Naive thymus-derived CD8-positive, alpha-beta T cell (primary cell): ENCODE measurements around the gene LRRC45. TPM values are rescaled to one million over a fixed set of nuclear protein-coding genes. Genes with fewer than 3 reads are reported as not detected.

ENCODE experiments used
- ATAC-seq, 2 donors: fragments of 150-1000 bp; cut with Tn5 transposase in 1 of 2; sonication (Bioruptor Pico), chemical (Tn5 transposase) in 1 of 2; 1 replicate in 1 of 2; 2 replicates in 1 of 2; pipeline ENCODE4 v1.10.0; 2021; ENCODE audit warnings: mild to moderate bottlenecking in 2 of 2, moderate library complexity in 2 of 2
- POLR2A ChIA-PET: fragments of 350-600 bp; sonication (Branson Sonifier 250); formaldehyde crosslinking; loops from one replicate; lab custom pipeline; 2021; ENCODE audit warnings: antibody characterized with exemption; lab: Charles Lee
- DNase-seq, 10 donors: peaks; one replicate each; pipeline versions ENCODE4 v3.0.0 to v3.0.0-alpha.2; 2020 to 2022
- H3K27ac Mint-ChIP-seq, 10 donors: one replicate each; pipeline ENCODE4 v1.8.0; 2020 to 2022; ENCODE audit warnings: mild to moderate bottlenecking in 10 of 10, mixed read lengths in 10 of 10, moderate library complexity in 4 of 10, inconsistent platforms in 1 of 10
- H3K27me3 Mint-ChIP-seq, 5 donors: one replicate each; pipeline ENCODE4 v1.8.0; 2021 to 2022; ENCODE audit warnings: mixed read lengths in 5 of 5
- H3K36me3 Mint-ChIP-seq, 3 donors: one replicate each; pipeline ENCODE4 v1.8.0; 2020 to 2022; ENCODE audit warnings: mixed read lengths in 3 of 3, mild to moderate bottlenecking in 2 of 3, inconsistent platforms in 1 of 3
- H3K4me1 Mint-ChIP-seq, 4 donors: one replicate each; pipeline ENCODE4 v1.8.0; 2021 to 2022; ENCODE audit warnings: mixed read lengths in 4 of 4
- H3K4me3 Mint-ChIP-seq, 10 donors: one replicate each; pipeline ENCODE4 v1.8.0; 2020 to 2022; ENCODE audit warnings: mild to moderate bottlenecking in 10 of 10, mixed read lengths in 10 of 10, moderate library complexity in 6 of 10, inconsistent platforms in 1 of 10
- H3K9me3 Mint-ChIP-seq, 9 donors: one replicate each; pipeline ENCODE4 v1.8.0; 2020 to 2022; ENCODE audit warnings: mixed read lengths in 9 of 9, mild to moderate bottlenecking in 3 of 9, inconsistent platforms in 1 of 9, moderate library complexity in 1 of 9
- polyA plus RNA-seq, 3 donors: library from polyadenylated mRNA; unstranded; fragments of 300-500 nt; fragmentation: Illumina TruSeq; gene quantifications; one replicate each; pipeline ENCODE4 v1.2.3, GENCODE V29; 2021
- total RNA-seq, 8 experiments: library from RNA in 2 of 8; stranded (reverse) in 2 of 8; gene quantifications; one replicate each; pipeline ENCODE4 v1.2.3 and lab custom pipeline; 2021 to 2026

The LRRC45 gene
- total and polyA plus RNA-seq, 5 experiments from 2014 or later, result 2.7 to 12.5 (median 6.0) TPM

GRCh38 chr17:82028246-82028645 lies 5.1 kb downstream of the LRRC45 start:
- DNase-seq (no peak), ATAC-seq (no peak)
- Mint-ChIP-seq H3K27me3 (no peaks in the 10 kb centered on the region), H3K4me1 (peaks cover 10 to 20% (median 15%) of the 10 kb centered on the region in 4 donors), H3K4me3 (peak overlapping the region in 1 of 10 donors; percentile 6), H3K36me3 (no peaks in the 10 kb centered on the region), H3K27ac (no peak overlapping the region), H3K9me3 (no peaks in the 10 kb centered on the region)
- POLR2A ChIA-PET, result interaction anchor here (0.7 to 1.3 kb wide), 2 partner anchors 60 to 127 kb away, joined by 3 to 4 read pairs; no protein-coding TSS in a partner anchor

GRCh38 chr17:82028966-82029365 lies 5.9 kb downstream of the LRRC45 start:
- no peak for DNase-seq
- POLR2A ChIA-PET, result interaction anchor here (1.3 kb wide), 1 partner anchor 61 kb away, joined by 4 read pairs; no protein-coding TSS in a partner anchor
- no peak for ATAC-seq
- Mint-ChIP-seq H3K27me3 (no peaks in the 10 kb centered on the region), H3K36me3 (no peaks in the 10 kb centered on the region), H3K27ac (no peak overlapping the region), H3K4me3 (peak overlapping the region in 3 of 10 donors; percentile 10 to 77 (median 59)), H3K9me3 (no peaks in the 10 kb centered on the region), H3K4me1 (peaks cover 9 to 15% (median 11%) of the 10 kb centered on the region in 4 donors)

DNA sequence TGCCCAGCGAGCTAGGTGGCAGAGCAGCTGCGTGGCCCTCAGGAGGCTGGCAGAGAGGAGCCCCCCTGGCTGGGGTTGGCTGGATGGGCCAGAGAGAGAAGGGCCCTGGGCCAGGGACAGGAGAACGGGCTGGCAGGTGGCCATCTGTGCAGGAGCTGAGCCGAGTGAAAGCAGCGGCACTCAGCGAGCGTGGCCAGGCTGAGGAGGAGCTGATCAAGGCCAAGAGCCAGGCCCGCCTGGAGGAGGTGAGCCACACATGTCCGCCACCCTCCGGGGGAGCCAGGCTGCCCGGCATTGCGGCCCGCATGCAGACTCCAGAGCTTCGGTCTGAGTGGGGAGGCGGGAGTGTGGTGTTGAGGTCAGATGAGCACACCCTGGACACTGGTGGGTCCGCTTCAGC lies 6.3 kb downstream of the LRRC45 start:
- Mint-ChIP-seq H3K4me3 (peak overlapping the region in 9 of 10 donors; percentile 10 to 77 (median 59)), H3K4me1 (peaks cover 9 to 13% (median 10%) of the 10 kb centered on the region in 4 donors), H3K36me3 (no peaks in the 10 kb centered on the region), H3K9me3 (no peaks in the 10 kb centered on the region), H3K27me3 (no peaks in the 10 kb centered on the region), H3K27ac (peak overlapping the region in 1 of 10 donors; percentile 36)
- ATAC-seq, result no peak
- POLR2A ChIA-PET, result interaction anchor here (1.2 kb wide), 1 partner anchor 125 kb away, joined by 3 read pairs; no protein-coding TSS in a partner anchor
- no peak for DNase-seq

- Mint-ChIP-seq H3K36me3 (peaks cover 0 to under 1% (median 0%) of the 10 kb centered on the region in 3 donors), H3K27me3 (no peaks in the 10 kb centered on the region), H3K4me3 (peak overlapping the region in 3 of 10 donors; percentile 47 to 88 (median 59)), H3K4me1 (peaks cover 10 to 13% (median 11%) of the 10 kb centered on the region in 4 donors), H3K9me3 (no peaks in the 10 kb centered on the region), H3K27ac (no peak overlapping the region)
- POLR2A ChIA-PET, result interaction anchor here (0.5 to 2.0 kb wide), 15 partner anchors 13 to 581 kb away, joined by 3 to 9 read pairs (median 3); partner anchors contain the start of genes CD7, DUS1L and FASN
- DNase-seq (peak in 1 of 10 donors; percentile 33), ATAC-seq (peak in 1 of 2 donors; percentile 2)
Observed at GRCh38 chr17:82029990-82030469, 6.9 kb downstream of the LRRC45 start.

GRCh38 chr17:82030470-82031302 lies 7.6 kb downstream of the LRRC45 start:
- POLR2A ChIA-PET, result interaction anchor here (0.5 to 2.0 kb wide), 16 partner anchors 12 to 580 kb away, joined by 3 to 9 read pairs (median 3); partner anchors contain the start of genes CD7, DUS1L and FASN
- DNase-seq, result peak; percentile 65 to 87 (median 80)
- Mint-ChIP-seq H3K27me3 (no peaks in the 10 kb centered on the region), H3K4me3 (peak overlapping the region; percentile 74 to 94 (median 84)), H3K36me3 (peaks cover 0 to 4% (median 3%) of the 10 kb centered on the region in 3 donors), H3K9me3 (no peaks in the 10 kb centered on the region), H3K4me1 (peaks cover 10 to 19% (median 17%) of the 10 kb centered on the region in 4 donors), H3K27ac (peak overlapping the region in 3 of 10 donors; percentile 28 to 77 (median 49))
- peak; percentile 80 to 85 for ATAC-seq

DNA sequence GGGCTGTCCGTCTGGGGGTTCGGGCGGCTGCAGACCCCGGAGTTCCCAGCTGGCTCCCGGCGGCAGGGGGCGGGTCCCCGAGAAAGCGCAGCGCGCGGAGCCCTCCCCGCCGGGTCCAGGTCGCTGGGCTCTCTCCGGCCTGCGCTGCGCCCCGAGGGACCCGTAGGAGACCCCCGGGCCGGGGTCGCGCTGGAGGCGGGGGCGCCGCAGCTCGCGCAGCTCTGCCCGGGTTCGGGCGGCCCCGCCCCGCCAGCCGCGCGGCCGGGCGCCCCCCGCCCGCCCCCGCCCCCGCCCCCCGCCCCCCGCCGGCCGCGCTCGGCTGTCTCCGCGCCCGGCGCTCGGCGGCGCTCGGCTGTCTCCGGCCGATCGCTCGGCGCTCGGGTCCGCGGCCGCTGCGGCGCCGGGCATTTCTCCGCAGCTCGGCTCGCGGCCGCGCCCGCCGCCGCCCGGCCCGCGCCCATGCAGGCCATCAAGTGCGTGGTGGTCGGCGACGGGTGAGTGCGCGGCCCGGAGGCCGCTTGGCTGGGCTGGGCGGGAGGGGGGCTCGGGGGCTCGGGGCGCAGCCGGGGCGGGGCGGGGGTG lies 8.3 kb downstream of the LRRC45 start, which contains the start of gene RAC3:
Gene RAC3, plus strand, starts transcription at position 376 of the 582 bp plus-strand sequence. Its CDS starts 84 bp downstream, at position 460.
- ATAC-seq, result peak; percentile 7 to 26
- Mint-ChIP-seq H3K36me3 (peaks cover 0 to 4% (median 3%) of the 10 kb centered on the region in 3 donors), H3K27me3 (no peaks in the 10 kb centered on the region), H3K4me1 (peaks cover 7 to 26% (median 23%) of the 10 kb centered on the region in 4 donors), H3K9me3 (no peaks in the 10 kb centered on the region), H3K4me3 (peak within 1 kb of the TSS; percentile 74 to 94 (median 84)), H3K27ac (peak within 1 kb of the TSS in 3 of 10 donors; percentile 28 to 77 (median 49))
- no peak for DNase-seq
- POLR2A ChIA-PET, result interaction anchor here (1.4 to 2.0 kb wide), 4 partner anchors 66 to 121 kb away, joined by 7 to 9 read pairs (median 7); partner anchors contain the start of gene FASN

DNA sequence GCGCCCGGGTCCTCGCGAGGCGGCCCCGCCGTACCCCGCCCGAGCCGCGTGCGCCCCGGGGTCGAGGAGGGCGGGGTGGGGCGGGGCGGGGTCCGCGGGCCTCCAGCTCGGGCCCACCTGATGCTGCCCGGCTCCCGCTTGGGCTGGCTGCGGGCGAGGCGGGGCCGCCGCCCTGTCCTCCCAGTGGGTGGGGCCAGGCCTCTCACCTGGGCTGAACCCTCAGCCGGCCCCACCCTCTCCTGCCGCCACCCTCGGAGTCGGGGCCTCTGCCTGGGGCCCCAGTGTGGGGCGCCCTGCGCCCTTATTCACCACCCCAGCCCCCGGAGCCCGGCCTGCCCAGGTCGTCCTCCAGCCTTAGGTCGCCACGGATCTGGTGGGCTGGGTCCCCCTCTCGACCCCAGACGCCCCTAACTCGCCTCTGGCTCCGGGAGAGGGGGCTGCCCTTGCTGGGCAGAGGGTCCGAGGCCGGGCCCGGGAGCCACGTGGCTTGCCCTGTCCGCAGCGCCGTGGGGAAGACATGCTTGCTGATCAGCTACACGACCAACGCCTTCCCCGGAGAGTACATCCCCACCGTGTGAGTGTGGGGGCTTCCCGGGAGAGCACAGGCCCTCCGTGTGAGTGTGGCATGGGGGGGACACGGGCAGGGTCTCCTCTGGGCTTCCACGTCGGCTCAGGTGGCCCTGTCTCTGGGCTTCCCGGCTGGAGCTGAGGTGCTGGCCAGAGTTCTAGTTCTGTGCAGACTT lies 9.0 kb downstream of the LRRC45 start:
- Mint-ChIP-seq H3K4me1 (peaks cover 7 to 26% (median 24%) of the 10 kb centered on the region in 4 donors), H3K27me3 (no peaks in the 10 kb centered on the region), H3K4me3 (peak overlapping the region in 8 of 10 donors; percentile 36 to 74 (median 56)), H3K36me3 (peaks cover 0 to 4% (median 3%) of the 10 kb centered on the region in 3 donors), H3K27ac (no peak overlapping the region), H3K9me3 (no peaks in the 10 kb centered on the region)
- DNase-seq (peak in 2 of 10 donors; percentile 30 to 37), ATAC-seq (peak; percentile 15 to 41)
- POLR2A ChIA-PET, result interaction anchor here (1.5 kb wide), 1 partner anchor 65 kb away, joined by 4 read pairs; no protein-coding TSS in a partner anchor

- Mint-ChIP-seq H3K9me3 (no peaks in the 10 kb centered on the region), H3K27me3 (no peaks in the 10 kb centered on the region), H3K4me3 (peak overlapping the region in 3 of 10 donors; percentile 65 to 67 (median 65)), H3K36me3 (peaks cover 0 to 4% (median 3%) of the 10 kb centered on the region in 3 donors), H3K4me1 (peaks cover 12 to 36% (median 31%) of the 10 kb centered on the region in 4 donors), H3K27ac (no peak overlapping the region)
- POLR2A ChIA-PET, result interaction anchor here (1.5 kb wide), 1 partner anchor 66 kb away, joined by 4 read pairs; no protein-coding TSS in a partner anchor
- DNase-seq (no peak), ATAC-seq (no peak)
Observed at GRCh38 chr17:82033359-82034085, 10.4 kb downstream of the LRRC45 start.

- Mint-ChIP-seq H3K4me3 (peak overlapping the region in 6 of 10 donors; percentile 10 to 82 (median 54)), H3K4me1 (peaks cover 16 to 41% (median 34%) of the 10 kb centered on the region in 4 donors), H3K27ac (no peak overlapping the region), H3K36me3 (peaks cover 0 to 4% (median 3%) of the 10 kb centered on the region in 3 donors), H3K27me3 (no peaks in the 10 kb centered on the region), H3K9me3 (no peaks in the 10 kb centered on the region)
- DNase-seq (no peak), ATAC-seq (no peak)
- POLR2A ChIA-PET, result interaction anchor here (1.1 to 1.2 kb wide), 2 partner anchors 16 to 17 kb away, joined by 3 to 4 read pairs; partner anchors contain the start of genes GPS1 and RFNG
Observed at GRCh38 chr17:82034371-82035011, 11.4 kb downstream of the LRRC45 start.

DNA sequence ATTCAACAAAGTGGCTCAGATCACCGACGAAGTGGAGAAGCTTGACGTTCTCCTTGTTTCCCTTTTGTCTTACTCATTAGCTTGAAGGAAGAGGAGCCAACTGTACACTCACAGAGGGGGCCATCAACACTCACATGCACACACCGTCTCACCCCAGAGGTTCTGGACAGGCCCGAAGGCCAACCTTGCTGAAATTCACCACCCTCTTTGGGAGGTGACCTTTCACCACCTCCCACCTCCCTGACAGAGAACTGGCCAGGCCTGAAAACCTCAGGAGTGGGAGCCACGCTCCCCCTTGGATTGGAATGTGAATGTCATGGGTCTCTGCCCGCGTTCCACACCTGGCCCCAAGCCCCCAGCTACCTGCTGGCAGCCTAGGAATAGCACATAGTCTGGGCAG lies 12.4 kb downstream of the LRRC45 start:
- Mint-ChIP-seq H3K4me3 (peak overlapping the region; percentile 33 to 94 (median 67)), H3K27ac (peak overlapping the region in 8 of 10 donors; percentile 33 to 78 (median 60)), H3K27me3 (no peaks in the 10 kb centered on the region), H3K9me3 (no peaks in the 10 kb centered on the region), H3K4me1 (peaks cover 16 to 34% (median 29%) of the 10 kb centered on the region in 4 donors), H3K36me3 (peaks cover 0 to 4% (median 3%) of the 10 kb centered on the region in 3 donors)
- POLR2A ChIA-PET, result interaction anchor here (0.6 to 1.5 kb wide), 4 partner anchors 15 to 135 kb away, joined by 3 to 4 read pairs (median 4); partner anchors contain the start of genes GPS1 and RFNG
- no peak for DNase-seq
- ATAC-seq, result no peak
